Sigmoid colon (tissue), 7 donors: ENCODE results near the gene MANBA. TPM values are rescaled to one million over a fixed set of nuclear protein-coding genes. Genes with fewer than 3 reads are reported as not detected.

Experiments
- DNase-seq: peaks from one replicate; pipeline ENCODE4 v3.0.0-alpha.2; 2019
- H3K27ac ChIP-seq, 4 donors: fragments of 200-600 bp; sonication (generic); one replicate each; pipeline ENCODE4 v1.5.1; 2016 to 2019; ENCODE audit warnings: mild to moderate bottlenecking in 1 of 4
- H3K27me3 ChIP-seq, 3 donors: fragments of 200-600 bp; sonication (generic); one replicate each; pipeline ENCODE4 v1.5.1; 2019; ENCODE audit warnings: mild to moderate bottlenecking in 1 of 3
- H3K36me3 ChIP-seq, 4 donors: fragments of 200-600 bp; sonication (generic); one replicate each; pipeline ENCODE4 v1.5.1; 2016 to 2019
- H3K4me1 ChIP-seq, 4 donors: fragments of 200-600 bp; sonication (generic); one replicate each; pipeline ENCODE4 v1.5.1; 2017 to 2019
- H3K4me3 ChIP-seq, 4 donors: fragments of 200-600 bp; sonication (generic); one replicate each; pipeline ENCODE4 v1.5.1; 2017 to 2019; ENCODE audit warnings: mild to moderate bottlenecking in 2 of 4, moderate library complexity in 1 of 4
- H3K9me3 ChIP-seq, 4 donors: fragments of 200-600 bp in 3 of 4; sonication (generic) in 3 of 4; one replicate each; pipeline versions ENCODE4 v1.5.1 to v1.6.1; 2013 to 2019
- EP300 ChIP-seq, 4 donors: sonication (generic); formaldehyde crosslinking; IDR thresholded peaks; one replicate each; pipeline ENCODE4 v1.6.1; 2017; ENCODE audit warnings: antibody characterized with exemption in 4 of 4
- POLR2A ChIP-seq, 2 donors: fragments of 450-650 bp; IDR thresholded peaks; one replicate each; pipeline ENCODE4 v1.6.1; 2016; ENCODE audit warnings: antibody characterized with exemption in 2 of 2, mild to moderate bottlenecking in 2 of 2, moderate library complexity in 2 of 2
- POLR2AphosphoS5 ChIP-seq, 4 donors: sonication (generic); formaldehyde crosslinking; IDR thresholded peaks; one replicate each; pipeline ENCODE4 v1.6.1; 2017; ENCODE audit warnings: antibody characterized with exemption in 4 of 4
- WGBS, 2 donors: extraction: QIAGEN DNeasy Blood & Tissue Kit; methylation state at CpG; one replicate each; pipeline ENCODE4 v1.1.7; 2013; 5-methylcytosine and 5-hydroxymethylcytosine counted together
- intact Hi-C: fragments of 100-400 bp; cut with DNase I; formaldehyde crosslinking; loops from one replicate; pipeline ENCODE4 v1.15.1; 2023
- polyA plus RNA-seq, 3 donors: library from polyadenylated mRNA; stranded (reverse); fragments of 200-250 nt; gene quantifications; one replicate each; pipeline ENCODE4 v1.2.3, GENCODE V29; 2013
- total RNA-seq, 4 donors: library from RNA; depleted of rRNA; stranded (reverse); fragments of >200 nt; gene quantifications; one replicate each; pipeline ENCODE4 v1.1.0, GENCODE V29; 2016
- TF ChIP-seq, protein P1 (sequence below), 4 experiments: fragments of 450-650 bp in 3 of 4; fragments of 200-600 bp in 1 of 4; IDR thresholded peaks; one replicate each; pipeline ENCODE4 v1.5.1; 2016 to 2019; ENCODE audit warnings: antibody characterized with exemption in 4 of 4, mild to moderate bottlenecking in 3 of 4, moderate library complexity in 2 of 4
- donor health status: healthy with polysubstance abuse.
- donor health status: Bipolar disorder and iron deficiency.
- donor health status: healthy.

MANBA gene
- total and polyA plus RNA-seq, 7 donors, result 8.4 to 47.4 (median 25.3) TPM

DNA sequence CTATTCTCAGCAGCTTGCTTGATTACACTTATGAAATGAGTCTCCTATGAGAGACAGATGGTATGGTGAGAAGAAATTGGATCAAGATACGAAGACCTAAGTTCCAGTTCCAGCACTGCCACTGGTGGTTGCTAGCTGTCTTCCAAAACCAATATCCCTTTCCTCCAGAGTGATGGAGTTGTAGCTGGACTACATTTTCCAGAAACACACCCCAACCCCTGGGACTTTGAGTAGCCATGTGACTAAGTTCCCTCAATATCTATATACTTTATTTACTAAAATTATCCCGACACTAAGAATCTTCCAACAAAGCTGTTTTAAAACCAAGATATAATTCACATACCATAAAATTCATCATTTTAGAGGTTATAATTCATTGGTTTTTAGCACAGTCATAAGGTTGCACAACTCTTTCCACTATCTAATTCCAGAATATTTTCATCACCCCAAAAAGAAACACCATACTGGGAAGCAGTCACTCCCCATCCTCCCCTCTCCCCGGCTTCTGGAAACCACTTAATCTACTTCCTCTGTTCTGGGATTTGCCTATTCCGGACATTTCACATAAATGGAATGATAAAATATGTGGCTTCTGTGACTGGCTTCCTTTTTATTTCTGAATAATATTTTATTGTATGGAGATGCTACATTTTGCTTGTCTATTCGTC, 118.0 kb downstream of the MANBA start:
- Histone ChIP-seq H3K4me1 (no peaks in the 10 kb centered on the region), H3K9me3 (no peaks in the 10 kb centered on the region), H3K36me3 (peaks cover 0 to 15% (median 5%) of the 10 kb centered on the region in 4 donors), H3K27me3 (no peaks in the 10 kb centered on the region), H3K27ac (no peak overlapping the region), H3K4me3 (no peak overlapping the region)
- no peak for DNase-seq
- TF ChIP-seq, protein P1, sequence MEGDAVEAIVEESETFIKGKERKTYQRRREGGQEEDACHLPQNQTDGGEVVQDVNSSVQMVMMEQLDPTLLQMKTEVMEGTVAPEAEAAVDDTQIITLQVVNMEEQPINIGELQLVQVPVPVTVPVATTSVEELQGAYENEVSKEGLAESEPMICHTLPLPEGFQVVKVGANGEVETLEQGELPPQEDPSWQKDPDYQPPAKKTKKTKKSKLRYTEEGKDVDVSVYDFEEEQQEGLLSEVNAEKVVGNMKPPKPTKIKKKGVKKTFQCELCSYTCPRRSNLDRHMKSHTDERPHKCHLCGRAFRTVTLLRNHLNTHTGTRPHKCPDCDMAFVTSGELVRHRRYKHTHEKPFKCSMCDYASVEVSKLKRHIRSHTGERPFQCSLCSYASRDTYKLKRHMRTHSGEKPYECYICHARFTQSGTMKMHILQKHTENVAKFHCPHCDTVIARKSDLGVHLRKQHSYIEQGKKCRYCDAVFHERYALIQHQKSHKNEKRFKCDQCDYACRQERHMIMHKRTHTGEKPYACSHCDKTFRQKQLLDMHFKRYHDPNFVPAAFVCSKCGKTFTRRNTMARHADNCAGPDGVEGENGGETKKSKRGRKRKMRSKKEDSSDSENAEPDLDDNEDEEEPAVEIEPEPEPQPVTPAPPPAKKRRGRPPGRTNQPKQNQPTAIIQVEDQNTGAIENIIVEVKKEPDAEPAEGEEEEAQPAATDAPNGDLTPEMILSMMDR (IDR thresholded peaks at IDR 0.05), result no peak
- TF ChIP-seq POLR2AphosphoS5 (IDR thresholded peaks at IDR 0.05) (no peak), POLR2A (IDR thresholded peaks at IDR 0.05) (no peak), EP300 (IDR thresholded peaks at IDR 0.05) (no peak)
- intact Hi-C loops, result no loop called here
- 89 to 95% methylated on average over 5 of the region's 5 CpGs for WGBS, 2 donors

DNA sequence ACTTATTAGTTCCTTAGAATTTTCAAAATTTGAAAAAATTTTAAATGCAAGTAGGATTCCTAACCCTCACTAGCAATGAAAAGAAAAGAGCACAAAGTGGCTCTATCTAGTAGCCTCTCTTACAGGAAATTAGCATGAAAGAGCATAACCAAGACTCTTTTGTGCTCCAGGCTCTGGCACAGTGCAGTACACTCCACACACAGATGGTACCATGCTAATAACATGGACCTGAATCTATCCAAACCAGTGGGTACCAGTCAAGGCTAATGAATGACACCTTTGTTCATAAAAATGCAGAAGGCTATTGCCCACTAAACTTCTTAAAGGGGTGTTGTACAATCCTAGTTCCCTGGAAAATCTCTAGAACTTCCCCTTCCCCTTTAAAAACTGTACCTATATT, 119.0 kb downstream of the MANBA start:
- Histone ChIP-seq H3K4me3 (no peak overlapping the region), H3K9me3 (no peaks in the 10 kb centered on the region), H3K4me1 (no peaks in the 10 kb centered on the region), H3K27me3 (no peaks in the 10 kb centered on the region), H3K27ac (no peak overlapping the region), H3K36me3 (peaks cover 0 to 15% (median 7%) of the 10 kb centered on the region in 4 donors)
- no peak for DNase-seq
- TF ChIP-seq POLR2A (IDR thresholded peaks at IDR 0.05), result no peak
- no peak for TF ChIP-seq EP300 (IDR thresholded peaks at IDR 0.05)
- TF ChIP-seq POLR2AphosphoS5 (IDR thresholded peaks at IDR 0.05), result no peak
- TF ChIP-seq, protein P1 (IDR thresholded peaks at IDR 0.05), result no peak
- intact Hi-C loops, result no loop called here

DNA sequence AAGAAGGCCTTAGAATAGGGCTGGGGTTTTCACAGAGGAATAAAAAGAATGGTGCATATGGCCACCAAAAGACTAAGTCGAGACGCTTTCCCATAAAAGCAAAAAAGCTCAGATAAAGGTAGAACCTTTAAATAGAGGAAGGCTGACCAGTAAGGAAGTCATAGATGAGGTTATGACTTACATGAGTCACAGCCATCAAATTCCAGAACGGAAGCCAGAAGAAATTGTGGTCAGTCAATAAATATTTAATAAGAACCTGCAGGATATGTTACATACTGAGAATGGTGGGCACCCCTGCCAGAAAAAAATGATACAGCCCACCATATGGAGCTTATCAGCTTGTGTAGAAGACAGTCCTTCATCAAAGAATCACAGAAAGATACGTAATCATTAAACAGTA, 120.1 kb downstream of the MANBA start:
- 92% methylated on average over 4 of the region's 4 CpGs for WGBS, 2 donors
- Histone ChIP-seq H3K27ac (no peak overlapping the region), H3K27me3 (no peaks in the 10 kb centered on the region), H3K4me3 (no peak overlapping the region), H3K36me3 (peaks cover 0 to 24% (median 7%) of the 10 kb centered on the region in 4 donors), H3K9me3 (no peaks in the 10 kb centered on the region), H3K4me1 (no peaks in the 10 kb centered on the region)
- no peak for DNase-seq
- intact Hi-C loops, result no loop called here
- TF ChIP-seq EP300 (IDR thresholded peaks at IDR 0.05) (no peak), POLR2A (IDR thresholded peaks at IDR 0.05) (no peak), POLR2AphosphoS5 (IDR thresholded peaks at IDR 0.05) (no peak)
- TF ChIP-seq, protein P1 (IDR thresholded peaks at IDR 0.05), result no peak

DNA sequence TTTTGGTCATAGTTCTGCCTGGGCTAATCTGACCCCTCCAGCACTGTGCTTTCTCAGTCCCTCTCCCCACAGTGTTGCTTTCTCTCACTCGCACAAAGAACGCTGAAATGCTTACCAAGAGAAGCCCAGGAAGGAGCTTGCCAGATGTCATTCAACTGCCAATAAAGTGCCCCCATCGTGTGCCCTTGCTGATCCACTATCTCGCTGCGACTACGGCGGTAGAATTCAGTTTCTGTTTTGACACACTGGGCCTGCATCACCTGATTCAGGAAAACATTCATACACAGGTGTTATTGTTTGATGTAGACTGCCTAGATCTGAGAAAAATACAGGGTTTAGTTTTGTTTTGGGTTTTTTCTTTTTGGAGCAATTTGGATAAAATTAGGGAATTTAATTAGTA, 121.2 kb downstream of the MANBA start:
- 87 to 90% methylated on average over 7 of the region's 7 CpGs for WGBS, 2 donors
- Histone ChIP-seq H3K4me1 (no peaks in the 10 kb centered on the region), H3K27ac (no peak overlapping the region), H3K9me3 (no peaks in the 10 kb centered on the region), H3K4me3 (no peak overlapping the region), H3K36me3 (peaks cover 2 to 33% (median 9%) of the 10 kb centered on the region in 4 donors), H3K27me3 (no peaks in the 10 kb centered on the region)
- TF ChIP-seq EP300 (IDR thresholded peaks at IDR 0.05) (no peak), POLR2AphosphoS5 (IDR thresholded peaks at IDR 0.05) (no peak), POLR2A (IDR thresholded peaks at IDR 0.05) (no peak)
- TF ChIP-seq, protein P1 (IDR thresholded peaks at IDR 0.05), result no peak
- no peak for DNase-seq
- intact Hi-C loops, result no loop called here

DNA sequence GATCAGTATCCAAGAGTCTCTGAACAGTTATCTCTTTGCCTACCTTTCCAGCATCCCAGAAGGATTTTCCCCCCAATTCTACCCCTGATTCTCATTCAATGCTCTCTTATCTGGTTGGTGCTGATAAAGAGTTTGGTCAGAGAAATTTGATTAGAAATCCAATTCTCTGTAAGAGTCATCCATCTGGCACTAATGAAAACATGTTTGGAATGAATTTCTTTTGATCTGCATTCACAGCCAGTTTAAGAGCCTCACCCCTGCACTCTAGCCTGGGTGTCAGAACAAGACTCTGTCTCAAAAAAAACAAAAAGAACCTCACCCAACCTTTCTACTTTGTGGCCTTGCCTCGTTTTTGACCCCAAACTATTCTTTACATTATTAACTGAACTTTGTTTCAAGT, 122.1 kb downstream of the MANBA start:
- WGBS, 2 donors, result 74 to 79% methylated on average over 1 of the region's 1 CpG
- peaks cover 6 to 36% (median 12%) of the 10 kb centered on the region in 4 donors for H3K36me3 ChIP-seq
- H3K4me3 ChIP-seq, result no peak overlapping the region
- no peak for DNase-seq
- no peaks in the 10 kb centered on the region for H3K9me3 ChIP-seq
- H3K27ac ChIP-seq, result no peak overlapping the region
- TF ChIP-seq EP300 (IDR thresholded peaks at IDR 0.05) (no peak), POLR2AphosphoS5 (IDR thresholded peaks at IDR 0.05) (no peak), POLR2A (IDR thresholded peaks at IDR 0.05) (no peak)
- TF ChIP-seq, protein P1 (IDR thresholded peaks at IDR 0.05), result no peak
- H3K4me1 ChIP-seq, result no peaks in the 10 kb centered on the region
- intact Hi-C loops, result no loop called here
- no peaks in the 10 kb centered on the region for H3K27me3 ChIP-seq
